ENCODE data around the gene DCUN1D3.

- no peak for TF ChIP-seq POLR2A (IDR thresholded peaks at IDR 0.05; ENCODE audit: low read depth, low read length)
- TF ChIP-seq POLR2AphosphoS5 (IDR thresholded peaks at IDR 0.05; ENCODE audit: low read depth, low read length), result no peak
These were observed 39.8 kb downstream of the DCUN1D3 start for GRCh38 chr16:20860361-20860760.

Data from GM12892 (cell line).